SU-DHL-6 (cell line): Measurements from ENCODE around the gene PPP2R3B.

ENCODE experiments used
- CTCF ChIP-seq: fragments of 200-600 bp; sonication (generic); IDR thresholded peaks from one replicate; pipeline ENCODE4 v1.5.1; 2017; ENCODE audit warnings: antibody characterized with exemption, mild to moderate bottlenecking, low read length, moderate library complexity; ENCODE audit not compliant: insufficient read depth, poor library complexity, severe bottlenecking
- EZH2phosphoT487 ChIP-seq: fragments of 200-600 bp; sonication (generic), shearing (Covaris generic); conservative IDR thresholded peaks from 2 replicates; pipeline ENCODE4 v1.6.1; 2018; ENCODE audit warnings: mild to moderate bottlenecking, antibody characterized with exemption, low read length, moderate library complexity, mixed read lengths

DNA sequence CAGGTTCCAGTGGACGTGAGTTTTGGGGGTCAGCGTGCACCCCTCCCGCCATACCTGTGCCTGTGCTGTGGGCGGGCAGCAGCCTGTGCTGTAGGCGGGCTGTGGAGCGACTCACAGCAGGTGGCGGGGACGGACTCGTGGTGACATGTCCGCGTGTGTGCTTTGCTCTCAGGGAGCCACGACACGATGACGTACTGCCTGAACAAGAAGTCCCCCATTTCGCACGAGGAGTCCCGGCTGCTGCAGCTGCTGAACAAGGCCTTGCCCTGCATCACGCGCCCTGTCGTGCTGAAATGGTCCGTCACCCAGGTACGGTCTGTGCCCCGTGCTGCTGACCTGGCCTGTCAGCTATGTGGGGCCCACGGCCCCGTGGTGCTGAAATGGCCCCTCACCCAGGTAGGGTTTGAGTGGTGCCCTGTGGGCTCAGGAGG, 98.1 kb downstream of the PPP2R3B start:
- TF ChIP-seq CTCF (no peak), EZH2phosphoT487 (no peak)
